Neural cell (in vitro differentiated cells): ENCODE measurements around the gene CWF19L2.

Source experiments
- EP300 ChIP-seq: fragments of 450-650 bp; conservative IDR thresholded peaks from 2 replicates; pipeline ENCODE4 v1.6.1; 2014; ENCODE audit warnings: antibody characterized with exemption, mild to moderate bottlenecking, moderate library complexity; ENCODE audit not compliant: poor library complexity, severe bottlenecking
- EZH2 ChIP-seq: fragments of 200-600, 300-800 bp; shearing (Covaris generic), sonication (generic); IDR thresholded peaks from 2 replicates; pipeline ENCODE4 v1.6.1; 2014; ENCODE audit warnings: antibody characterized with exemption, low read length, borderline replicate concordance, mild to moderate bottlenecking; ENCODE audit not compliant: insufficient read depth, poor library complexity, severe bottlenecking
- MXI1 ChIP-seq: fragments of 450-650 bp; conservative IDR thresholded peaks from 2 replicates; pipeline ENCODE4 v1.6.1; 2014; ENCODE audit warnings: antibody characterized with exemption, mild to moderate bottlenecking; ENCODE audit not compliant: poor library complexity, severe bottlenecking
- POLR2AphosphoS5 ChIP-seq: IDR thresholded peaks from 2 replicates; pipeline ENCODE4 v1.6.1; 2012
- RAD21 ChIP-seq: fragments of 450-650 bp; conservative IDR thresholded peaks from 2 replicates; pipeline ENCODE4 v1.6.1; 2014; ENCODE audit warnings: antibody characterized with exemption, mild to moderate bottlenecking, moderate library complexity
- SMC3 ChIP-seq: fragments of 450-650 bp; conservative IDR thresholded peaks from 2 replicates; pipeline ENCODE4 v1.6.1; 2014; ENCODE audit warnings: antibody characterized with exemption, mild to moderate bottlenecking, moderate library complexity; ENCODE audit not compliant: poor library complexity
- TF ChIP-seq, protein P1 (sequence below): fragments of 450-650 bp; IDR thresholded peaks from 2 replicates; pipeline ENCODE4 v1.5.1; 2014; ENCODE audit warnings: antibody characterized with exemption, mild to moderate bottlenecking, moderate library complexity; ENCODE audit not compliant: poor library complexity, severe bottlenecking
- TF ChIP-seq, protein P2 (sequence below): IDR thresholded peaks from 2 replicates; pipeline ENCODE4 v1.6.1; 2012; ENCODE audit warnings: borderline replicate concordance

DNA sequence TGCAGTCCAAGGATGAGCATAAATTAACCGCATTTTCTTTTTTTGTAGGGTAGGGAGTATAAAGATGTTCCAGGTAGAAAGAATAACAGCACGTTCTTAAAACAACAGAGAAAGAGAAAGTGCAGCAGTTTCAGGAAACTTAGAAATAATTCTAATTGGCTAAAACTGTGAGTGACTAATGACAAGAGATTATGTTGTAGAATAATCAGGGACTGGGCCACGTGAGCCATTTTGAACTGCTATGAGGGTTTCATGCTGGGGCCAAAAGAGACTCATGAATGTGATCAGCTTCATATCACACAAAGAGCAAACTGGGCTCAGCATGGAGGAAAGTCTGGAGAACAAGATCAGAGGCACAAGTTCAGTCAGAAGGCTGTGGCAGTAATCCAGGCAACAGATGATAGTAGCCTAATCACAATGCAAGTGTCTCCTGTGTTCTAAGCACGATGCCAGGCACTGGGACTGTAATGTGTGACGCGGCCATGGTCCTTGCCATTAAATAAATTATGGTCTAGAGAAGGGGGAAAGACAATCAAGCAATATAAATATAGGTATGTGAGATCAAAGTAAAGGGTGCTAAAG is 17.9 kb downstream of the CWF19L2 start:
- TF ChIP-seq EP300 (no peak), POLR2AphosphoS5 (no peak), RAD21 (no peak), MXI1 (no peak), SMC3 (no peak), EZH2 (no peak)
- TF ChIP-seq, protein P1, sequence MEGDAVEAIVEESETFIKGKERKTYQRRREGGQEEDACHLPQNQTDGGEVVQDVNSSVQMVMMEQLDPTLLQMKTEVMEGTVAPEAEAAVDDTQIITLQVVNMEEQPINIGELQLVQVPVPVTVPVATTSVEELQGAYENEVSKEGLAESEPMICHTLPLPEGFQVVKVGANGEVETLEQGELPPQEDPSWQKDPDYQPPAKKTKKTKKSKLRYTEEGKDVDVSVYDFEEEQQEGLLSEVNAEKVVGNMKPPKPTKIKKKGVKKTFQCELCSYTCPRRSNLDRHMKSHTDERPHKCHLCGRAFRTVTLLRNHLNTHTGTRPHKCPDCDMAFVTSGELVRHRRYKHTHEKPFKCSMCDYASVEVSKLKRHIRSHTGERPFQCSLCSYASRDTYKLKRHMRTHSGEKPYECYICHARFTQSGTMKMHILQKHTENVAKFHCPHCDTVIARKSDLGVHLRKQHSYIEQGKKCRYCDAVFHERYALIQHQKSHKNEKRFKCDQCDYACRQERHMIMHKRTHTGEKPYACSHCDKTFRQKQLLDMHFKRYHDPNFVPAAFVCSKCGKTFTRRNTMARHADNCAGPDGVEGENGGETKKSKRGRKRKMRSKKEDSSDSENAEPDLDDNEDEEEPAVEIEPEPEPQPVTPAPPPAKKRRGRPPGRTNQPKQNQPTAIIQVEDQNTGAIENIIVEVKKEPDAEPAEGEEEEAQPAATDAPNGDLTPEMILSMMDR = no peak
- TF ChIP-seq, protein P2, sequence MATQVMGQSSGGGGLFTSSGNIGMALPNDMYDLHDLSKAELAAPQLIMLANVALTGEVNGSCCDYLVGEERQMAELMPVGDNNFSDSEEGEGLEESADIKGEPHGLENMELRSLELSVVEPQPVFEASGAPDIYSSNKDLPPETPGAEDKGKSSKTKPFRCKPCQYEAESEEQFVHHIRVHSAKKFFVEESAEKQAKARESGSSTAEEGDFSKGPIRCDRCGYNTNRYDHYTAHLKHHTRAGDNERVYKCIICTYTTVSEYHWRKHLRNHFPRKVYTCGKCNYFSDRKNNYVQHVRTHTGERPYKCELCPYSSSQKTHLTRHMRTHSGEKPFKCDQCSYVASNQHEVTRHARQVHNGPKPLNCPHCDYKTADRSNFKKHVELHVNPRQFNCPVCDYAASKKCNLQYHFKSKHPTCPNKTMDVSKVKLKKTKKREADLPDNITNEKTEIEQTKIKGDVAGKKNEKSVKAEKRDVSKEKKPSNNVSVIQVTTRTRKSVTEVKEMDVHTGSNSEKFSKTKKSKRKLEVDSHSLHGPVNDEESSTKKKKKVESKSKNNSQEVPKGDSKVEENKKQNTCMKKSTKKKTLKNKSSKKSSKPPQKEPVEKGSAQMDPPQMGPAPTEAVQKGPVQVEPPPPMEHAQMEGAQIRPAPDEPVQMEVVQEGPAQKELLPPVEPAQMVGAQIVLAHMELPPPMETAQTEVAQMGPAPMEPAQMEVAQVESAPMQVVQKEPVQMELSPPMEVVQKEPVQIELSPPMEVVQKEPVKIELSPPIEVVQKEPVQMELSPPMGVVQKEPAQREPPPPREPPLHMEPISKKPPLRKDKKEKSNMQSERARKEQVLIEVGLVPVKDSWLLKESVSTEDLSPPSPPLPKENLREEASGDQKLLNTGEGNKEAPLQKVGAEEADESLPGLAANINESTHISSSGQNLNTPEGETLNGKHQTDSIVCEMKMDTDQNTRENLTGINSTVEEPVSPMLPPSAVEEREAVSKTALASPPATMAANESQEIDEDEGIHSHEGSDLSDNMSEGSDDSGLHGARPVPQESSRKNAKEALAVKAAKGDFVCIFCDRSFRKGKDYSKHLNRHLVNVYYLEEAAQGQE = no peak
